Measurements from ENCODE around the gene INTS4.
A peak's percentile ranks its signal among the peaks of the same experiment; 100 is the strongest.
"Not testable (repeated sequence)": the region's sequence is repeated elsewhere in the genome, so short reads cannot be mapped to it uniquely, and the experiment has no call there.

INTS4 gene

GRCh38 chr11:77994434-77995362 lies at the start of gene INTS4:
INTS4 (minus strand) TSS chr11:77994668; CDS start chr11:77994643, 25 bp downstream.
- peak; percentile 98 for DNase-seq

GRCh38 chr11:78041843-78042440 lies 47.5 kb upstream of the INTS4 start:
- DNase-seq, result no peak

- DNase-seq, result not testable (repeated sequence)
Measured at GRCh38 chr11:78041380-78041719, 46.9 kb upstream of the INTS4 start.

- no peak for DNase-seq
Measured at GRCh38 chr11:78040691-78041379, 46.4 kb upstream of the INTS4 start.

- DNase-seq, result no peak
Measured at GRCh38 chr11:78039919-78040671, 45.6 kb upstream of the INTS4 start.

- DNase-seq, result no peak
Measured at GRCh38 chr11:78039391-78039918, 45.0 kb upstream of the INTS4 start.

GRCh38 chr11:78038697-78039313 lies 44.3 kb upstream of the INTS4 start:
- DNase-seq, result no peak

GRCh38 chr11:78037825-78038620 lies 43.6 kb upstream of the INTS4 start:
- DNase-seq, result no peak

GRCh38 chr11:78037056-78037455 lies 42.6 kb upstream of the INTS4 start:
- no peak for DNase-seq

- DNase-seq, result no peak
Measured at GRCh38 chr11:78036313-78036712, 41.8 kb upstream of the INTS4 start.

- DNase-seq, result no peak
Measured at GRCh38 chr11:78034623-78035022, 40.2 kb upstream of the INTS4 start.

GRCh38 chr11:78033040-78033439 lies 38.6 kb upstream of the INTS4 start:
- DNase-seq, result no peak

GRCh38 chr11:78032090-78032489 lies 37.6 kb upstream of the INTS4 start:
- DNase-seq, result no peak

GRCh38 chr11:78031629-78032028 lies 37.2 kb upstream of the INTS4 start:
- no peak for DNase-seq

- no peak for DNase-seq
Measured at GRCh38 chr11:78030429-78031325, 36.2 kb upstream of the INTS4 start.

- not testable (repeated sequence) for DNase-seq
Measured at GRCh38 chr11:78028423-78028822, 34.0 kb upstream of the INTS4 start.

GRCh38 chr11:78027759-78028158 lies 33.3 kb upstream of the INTS4 start:
- no peak for DNase-seq

- no peak for DNase-seq
Measured at GRCh38 chr11:78025378-78025777, 30.9 kb upstream of the INTS4 start.

- DNase-seq, result no peak
Measured at GRCh38 chr11:78023426-78023825, 29.0 kb upstream of the INTS4 start.
